Choroid plexus epithelial cell (primary cell): ENCODE measurements around the gene GSTT4.

Experiments used
- DNase-seq: peaks from one replicate; pipeline ENCODE4 v3.0.0-alpha.2; 2010; ENCODE audit warnings: low read depth
- H3K4me3 ChIP-seq: 2 replicates; pipeline ENCODE4 v1.5.1; 2011; ENCODE audit warnings: low read depth, mild to moderate bottlenecking, control low read depth, low read length, moderate library complexity
- TF ChIP-seq, protein P1 (sequence below): conservative IDR thresholded peaks from 2 replicates; pipeline ENCODE4 v1.5.1; 2011; ENCODE audit warnings: low read depth, mild to moderate bottlenecking, control low read depth, inconsistent platforms, low read length, moderate library complexity

Gene GSTT4

DNA sequence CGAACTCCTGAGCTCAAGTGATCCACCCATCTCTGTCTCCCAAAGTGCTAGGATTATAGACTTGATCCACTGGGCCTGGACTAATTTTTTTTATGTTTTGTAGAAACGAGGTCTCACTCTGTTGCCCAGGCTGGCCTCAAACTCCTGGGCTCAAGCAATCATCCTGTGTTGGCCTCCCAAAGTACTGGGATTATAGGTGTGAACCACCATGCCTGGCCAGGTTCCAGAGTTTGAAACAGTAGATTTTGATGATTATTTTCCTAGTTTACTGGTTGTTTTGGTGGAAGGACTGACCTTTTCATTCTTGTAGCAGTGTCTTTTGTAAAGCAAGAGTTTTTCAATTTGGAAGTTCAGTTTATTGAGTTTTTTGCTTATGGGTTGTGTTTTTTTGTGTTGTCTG, 20.8 kb upstream of the GSTT4 start:
- no peak for DNase-seq
- TF ChIP-seq, protein P1, sequence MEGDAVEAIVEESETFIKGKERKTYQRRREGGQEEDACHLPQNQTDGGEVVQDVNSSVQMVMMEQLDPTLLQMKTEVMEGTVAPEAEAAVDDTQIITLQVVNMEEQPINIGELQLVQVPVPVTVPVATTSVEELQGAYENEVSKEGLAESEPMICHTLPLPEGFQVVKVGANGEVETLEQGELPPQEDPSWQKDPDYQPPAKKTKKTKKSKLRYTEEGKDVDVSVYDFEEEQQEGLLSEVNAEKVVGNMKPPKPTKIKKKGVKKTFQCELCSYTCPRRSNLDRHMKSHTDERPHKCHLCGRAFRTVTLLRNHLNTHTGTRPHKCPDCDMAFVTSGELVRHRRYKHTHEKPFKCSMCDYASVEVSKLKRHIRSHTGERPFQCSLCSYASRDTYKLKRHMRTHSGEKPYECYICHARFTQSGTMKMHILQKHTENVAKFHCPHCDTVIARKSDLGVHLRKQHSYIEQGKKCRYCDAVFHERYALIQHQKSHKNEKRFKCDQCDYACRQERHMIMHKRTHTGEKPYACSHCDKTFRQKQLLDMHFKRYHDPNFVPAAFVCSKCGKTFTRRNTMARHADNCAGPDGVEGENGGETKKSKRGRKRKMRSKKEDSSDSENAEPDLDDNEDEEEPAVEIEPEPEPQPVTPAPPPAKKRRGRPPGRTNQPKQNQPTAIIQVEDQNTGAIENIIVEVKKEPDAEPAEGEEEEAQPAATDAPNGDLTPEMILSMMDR = no peak
- no peak overlapping the region for H3K4me3 ChIP-seq

DNA sequence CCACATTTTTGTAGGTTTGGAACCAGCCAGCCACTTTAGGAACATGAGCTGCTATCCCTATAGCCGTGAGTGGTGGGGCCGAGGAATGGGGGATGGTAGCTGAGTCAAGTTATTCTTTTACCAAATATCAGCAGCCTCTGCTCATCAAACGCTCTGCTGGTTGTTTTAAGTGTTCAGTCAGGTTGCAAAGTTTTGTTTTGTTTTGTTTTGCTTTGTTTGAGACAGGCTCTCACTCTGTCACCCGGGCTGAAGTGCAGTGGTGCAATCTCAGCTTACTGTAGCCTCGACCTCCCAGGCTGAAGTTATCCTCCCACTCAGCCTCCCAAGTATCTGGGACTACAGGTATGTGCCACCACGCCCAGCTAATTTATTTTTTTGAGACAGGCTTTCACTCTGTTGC, 20.2 kb upstream of the GSTT4 start:
- TF ChIP-seq, protein P1 = no peak
- H3K4me3 ChIP-seq = no peak overlapping the region

DNA sequence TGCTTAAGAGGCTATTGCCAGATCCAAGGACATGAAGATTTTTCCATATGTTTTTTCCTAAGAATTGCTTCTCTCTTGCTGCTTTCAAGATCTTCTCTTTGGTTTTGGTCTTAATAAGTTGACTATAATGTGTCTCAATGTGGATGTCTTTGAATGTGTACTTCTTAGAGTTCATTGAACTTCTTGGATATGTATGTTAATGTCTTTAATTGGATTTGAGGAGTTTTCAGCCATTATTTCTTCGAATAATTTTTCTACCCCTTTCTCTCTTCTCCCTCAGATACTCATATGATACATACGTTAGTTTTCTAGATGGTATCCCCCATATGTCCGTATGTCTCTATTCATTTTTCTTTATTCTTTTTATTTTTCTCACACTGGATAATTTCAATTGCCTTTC, 19.1 kb upstream of the GSTT4 start:
- DNase-seq = no peak
- TF ChIP-seq, protein P1 = no peak
- H3K4me3 ChIP-seq = no peak overlapping the region

More for the DNA sequence above, 20.2 kb upstream of the GSTT4 start:
- no peak for DNase-seq

DNA sequence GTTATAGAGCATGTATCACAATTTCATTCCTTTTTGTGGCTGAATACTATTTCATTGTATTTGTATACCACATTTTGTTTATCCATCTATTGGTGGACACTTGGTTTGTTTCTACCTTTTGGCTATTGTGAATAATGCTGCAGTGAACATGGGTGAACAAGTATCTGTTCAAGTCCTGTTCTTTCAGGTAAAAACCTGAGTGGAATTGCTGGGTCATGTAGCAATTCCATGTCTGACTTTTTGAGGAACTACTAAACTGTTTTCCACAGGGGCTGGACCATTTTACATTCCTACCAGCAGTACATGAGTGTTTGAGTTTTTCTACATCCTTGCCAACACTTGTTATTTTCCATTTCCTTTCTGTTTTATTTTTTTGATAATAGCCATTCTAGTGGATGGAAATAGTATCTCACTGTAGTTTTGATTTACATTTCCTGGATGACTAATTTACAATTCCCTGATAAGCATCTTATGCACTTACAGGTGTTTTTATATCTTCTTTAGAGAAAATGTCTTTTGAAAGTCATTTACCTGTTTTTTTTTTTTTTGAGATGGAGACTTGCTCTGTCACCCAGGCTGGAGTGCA, 18.0 kb upstream of the GSTT4 start:
- TF ChIP-seq, protein P1 = no peak
- H3K4me3 ChIP-seq = no peak overlapping the region
- DNase-seq = no peak

- DNase-seq = no peak
- no peak overlapping the region for H3K4me3 ChIP-seq
- TF ChIP-seq, protein P1 = no peak
Observed at GRCh38 chr22:24021304-24021703, 16.1 kb upstream of the GSTT4 start.

- no peak for DNase-seq
- no peak overlapping the region for H3K4me3 ChIP-seq
- TF ChIP-seq, protein P1 = no peak
Observed at GRCh38 chr22:24016156-24016555, 10.9 kb upstream of the GSTT4 start.

GRCh38 chr22:24011735-24012068, 6.4 kb upstream of the GSTT4 start:
- peak overlapping the region; percentile 89 for H3K4me3 ChIP-seq
- DNase-seq = peak; percentile 13
- TF ChIP-seq, protein P1 = no peak
